SK-N-SH (cell line): ENCODE data around the gene PLTP. TPM values are rescaled to one million over a fixed set of nuclear protein-coding genes. Genes with fewer than 3 reads are reported as not detected.

Source experiments
- CTCF ChIA-PET: fragments of 300-600, 350-600 bp; formaldehyde crosslinking; extraction: SDS; loops from one replicate; lab custom pipeline; 2021; lab: Yijun Ruan, JAX
- POLR2A ChIA-PET: fragments of 350-600 bp; sonication (Branson Sonifier 250); formaldehyde crosslinking; extraction: SDS; loops from one replicate; lab custom pipeline; 2020; ENCODE audit warnings: antibody characterized with exemption, inconsistent platforms; lab: Yijun Ruan, JAX
- DNase-seq: peaks from one replicate; pipeline ENCODE4 v3.0.0; 2012
- H2AFZ ChIP-seq: fragments of 200-600 bp; sonication (generic); 2 replicates; pipeline ENCODE4 v1.8.1; 2016; ENCODE audit warnings: antibody characterized with exemption, mild to moderate bottlenecking, low read depth
- H3F3A ChIP-seq: fragments of 200-600 bp; sonication (generic); replicated peaks from 2 replicates; pipeline ENCODE3; 2016; ENCODE audit warnings: antibody characterized with exemption, mild to moderate bottlenecking; ENCODE audit not compliant: insufficient read depth
- H3K27ac ChIP-seq, 2 experiments: fragments of 200-500 bp in 1 of 2; fragments of 200-600 bp in 1 of 2; sonication (Bioruptor generic) in 1 of 2; sonication (generic), shearing (Covaris generic) in 1 of 2; 2 replicates each; pipeline versions ENCODE4 v1.5.1 to v1.6.1; 2014 to 2016; ENCODE audit warnings: low read depth in 2 of 2, inconsistent platforms in 1 of 2, low read length in 1 of 2, mild to moderate bottlenecking in 1 of 2, mixed read lengths in 1 of 2
- H3K27me3 ChIP-seq: fragments of 200-600 bp; sonication (generic), shearing (Covaris generic); 2 replicates; pipeline ENCODE4 v1.6.1; 2016; ENCODE audit warnings: mixed run types; ENCODE audit not compliant: insufficient read depth
- H3K36me3 ChIP-seq, 2 experiments: fragments of 200-500 bp in 1 of 2; fragments of 200-600 bp in 1 of 2; sonication (Bioruptor generic) in 1 of 2; sonication (generic) in 1 of 2; replicated peaks in 1 of 2; 2 replicates each; pipeline versions ENCODE3 to v1.5.1; 2014 to 2016; ENCODE audit warnings: low read length in 1 of 2, mild to moderate bottlenecking in 1 of 2; ENCODE audit not compliant: insufficient read depth in 2 of 2, control insufficient read depth in 1 of 2
- H3K4me1 ChIP-seq, 2 experiments: fragments of 200-500 bp in 1 of 2; fragments of 200-600 bp in 1 of 2; sonication (Bioruptor generic) in 1 of 2; sonication (generic), shearing (Covaris generic) in 1 of 2; 2 replicates each; pipeline versions ENCODE4 v1.5.1 to v1.6.1; 2014 to 2016; ENCODE audit warnings: low read depth in 1 of 2, low read length in 1 of 2, mixed run types in 1 of 2; ENCODE audit not compliant: insufficient read depth in 2 of 2, control insufficient read depth in 1 of 2
- H3K4me2 ChIP-seq: fragments of 200-600 bp; sonication (generic), shearing (Covaris generic); 2 replicates; pipeline ENCODE4 v1.6.1; 2017; ENCODE audit warnings: mixed run types
- H3K4me3 ChIP-seq, 2 experiments: fragments of 200-500 bp in 1 of 2; fragments of 200-600 bp in 1 of 2; sonication (Bioruptor generic) in 1 of 2; sonication (generic), shearing (Covaris generic) in 1 of 2; 2 replicates each; pipeline versions ENCODE4 v1.5.1 to v1.8.1; 2014 to 2016; ENCODE audit warnings: low read depth in 2 of 2, inconsistent platforms in 1 of 2, low read length in 1 of 2, mild to moderate bottlenecking in 1 of 2, mixed read lengths in 1 of 2, moderate library complexity in 1 of 2
- H3K79me2 ChIP-seq: fragments of 200-600 bp; sonication (generic); 2 replicates; pipeline ENCODE4 v1.8.1; 2017; ENCODE audit warnings: mild to moderate bottlenecking; ENCODE audit not compliant: insufficient read depth
- H3K9ac ChIP-seq: fragments of 200-600 bp; sonication (generic); 2 replicates; pipeline ENCODE4 v1.6.1; 2017; ENCODE audit warnings: mixed run types
- H3K9me2 ChIP-seq: fragments of 200-600 bp; sonication (generic); 2 replicates; pipeline ENCODE4 v1.6.1; 2017; ENCODE audit warnings: mixed run types
- H3K9me3 ChIP-seq: fragments of 200-600 bp; sonication (generic); 2 replicates; pipeline ENCODE4 v1.6.1; 2017; ENCODE audit warnings: mixed run types, mild to moderate bottlenecking, moderate library complexity
- H4K20me1 ChIP-seq: fragments of 200-600 bp; sonication (generic); 2 replicates; pipeline ENCODE4 v1.6.1; 2017; ENCODE audit warnings: mild to moderate bottlenecking, mixed run types; ENCODE audit not compliant: insufficient read depth
- CHD2 ChIP-seq: fragments of 150-350 bp; IDR thresholded peaks from 2 replicates; pipeline ENCODE4 v1.6.1; 2018; ENCODE audit warnings: low read length; ENCODE audit not compliant: partially characterized antibody
- GABPA ChIP-seq: IDR thresholded peaks from 2 replicates; pipeline ENCODE4 v1.4.0; 2012; ENCODE audit warnings: low read depth, mild to moderate bottlenecking
- JUND ChIP-seq: IDR thresholded peaks from 2 replicates; pipeline ENCODE4 v1.4.0; 2012
- MEF2A ChIP-seq: IDR thresholded peaks from 2 replicates; pipeline ENCODE4 v1.4.0; 2012; ENCODE audit warnings: low read depth, borderline replicate concordance
- MXI1 ChIP-seq: IDR thresholded peaks from 2 replicates; pipeline ENCODE4 v1.6.1; 2012; ENCODE audit warnings: mild to moderate bottlenecking, low read depth, low read length, improper control_type of control experiment
- NRF1 ChIP-seq: IDR thresholded peaks from 2 replicates; pipeline ENCODE4 v1.6.1; 2012; ENCODE audit warnings: low read depth, mild to moderate bottlenecking, low read length
- RAD21 ChIP-seq: IDR thresholded peaks from 2 replicates; pipeline ENCODE4 v1.6.1; 2012; ENCODE audit warnings: mild to moderate bottlenecking, low read length
- RXRA ChIP-seq: IDR thresholded peaks from 2 replicates; pipeline ENCODE4 v1.4.0; 2012; ENCODE audit warnings: low read depth, mild to moderate bottlenecking, borderline replicate concordance
- TEAD4 ChIP-seq: IDR thresholded peaks from 2 replicates; pipeline ENCODE4 v1.4.0; 2012; ENCODE audit warnings: mild to moderate bottlenecking, borderline replicate concordance; ENCODE audit not compliant: insufficient read depth
- WGBS: methylation state at CpG from one replicate; pipeline ENCODE4 v1.1.6; 2017; ENCODE audit warnings: low lambda C conversion rate; 5-methylcytosine and 5-hydroxymethylcytosine counted together
- polyA plus RNA-seq, 3 experiments: library from polyadenylated mRNA; depleted of rRNA; stranded (reverse); fragments of >200 nt; gene quantifications; 2 replicates each; pipeline ENCODE4 v1.2.3, GENCODE V29; 2012
- TF ChIP-seq, protein P1 (sequence below): IDR thresholded peaks from 2 replicates; pipeline ENCODE4 v1.6.1; 2012; ENCODE audit warnings: mild to moderate bottlenecking, low read depth, low read length, moderate library complexity
- TF ChIP-seq, protein P2 (sequence below): fragments of 150-350 bp; IDR thresholded peaks from 2 replicates; pipeline ENCODE4 v1.6.1; 2017; ENCODE audit warnings: antibody characterized with exemption, low read length, low read depth, borderline replicate concordance
- TF ChIP-seq, protein P3 (sequence below): IDR thresholded peaks from 2 replicates; pipeline ENCODE4 v1.4.0; 2012; ENCODE audit warnings: low read depth, borderline replicate concordance

PLTP gene
- polyA plus RNA-seq, 1 of the 3 experiments (the other 2 are of a cell fraction): 154 TPM

DNA sequence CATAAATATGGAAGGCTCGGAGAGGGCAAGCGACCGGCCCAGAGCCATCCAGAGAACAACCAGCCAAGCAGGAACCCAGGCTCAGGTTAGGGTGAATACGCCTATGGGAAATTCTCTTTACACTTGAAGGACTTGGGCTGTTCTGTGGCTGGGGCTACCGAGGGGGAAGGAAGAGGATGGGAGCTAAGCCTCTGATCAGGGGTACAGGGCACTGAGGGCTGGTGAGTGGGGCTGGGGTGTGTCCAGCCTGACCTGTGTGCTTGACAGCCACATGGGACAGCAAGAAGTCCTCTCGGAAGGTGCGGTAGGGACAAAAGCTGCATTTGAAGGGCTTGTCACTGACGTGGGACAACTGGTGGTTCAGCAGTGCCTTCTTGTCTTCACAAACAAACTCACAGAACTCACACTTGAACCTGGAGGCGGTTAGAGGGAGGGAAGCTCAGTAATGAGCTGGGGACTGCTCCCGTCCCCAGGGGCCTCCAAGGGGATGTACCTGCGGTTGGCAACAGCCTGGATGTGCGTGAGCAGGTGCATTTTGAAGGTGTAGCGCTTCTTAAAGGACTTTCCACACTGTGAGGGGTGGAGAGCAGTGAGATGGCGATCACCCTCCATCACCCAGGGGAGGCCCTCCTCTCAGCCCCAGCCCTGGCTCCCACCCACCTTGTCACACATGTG lies 48.1 kb upstream of the PLTP start (continued):
- no peak for TF ChIP-seq TEAD4
- no peak for TF ChIP-seq MEF2A

DNA sequence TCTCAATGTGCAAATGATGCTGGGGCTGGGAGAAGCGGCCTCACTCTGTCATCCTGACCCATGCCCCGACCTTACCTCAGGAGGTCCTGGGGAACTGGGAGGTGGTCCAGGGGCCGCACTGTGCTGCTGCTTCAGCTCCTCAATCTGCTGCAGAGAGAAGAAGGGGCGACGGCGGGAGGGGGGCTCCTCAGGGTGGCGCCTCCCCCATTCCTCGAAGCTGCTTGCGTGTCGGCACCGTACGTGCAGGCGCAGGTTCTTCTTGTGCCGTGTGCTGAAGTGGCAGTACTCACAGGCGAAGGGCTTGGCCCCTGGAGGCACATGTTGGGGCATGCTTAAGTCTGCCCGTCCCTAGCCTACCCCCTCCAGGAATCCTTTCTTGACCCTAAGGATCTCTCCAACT lies 47.2 kb upstream of the PLTP start:
- Histone ChIP-seq H3K79me2 (no peaks in the 10 kb centered on the region), H3K4me1 (no peaks in the 10 kb centered on the region), H4K20me1 (no peaks in the 10 kb centered on the region), H3K27ac (no peak overlapping the region), H3K36me3 (peaks cover 23 to 62% of the 10 kb centered on the region in 2 experiments), H3K9me3 (no peaks in the 10 kb centered on the region), H3K4me2 (no peak overlapping the region), H3K9ac (no peak overlapping the region), H3K9me2 (no peaks in the 10 kb centered on the region), H2AFZ (no peak overlapping the region), H3K4me3 (no peak overlapping the region), H3K27me3 (no peaks in the 10 kb centered on the region), H3F3A (no peaks in the 10 kb centered on the region)
- CTCF ChIA-PET: interaction anchor here (1.2 to 6.1 kb wide), 5 partner anchors 10 to 69 kb away, joined by 3 to 51 read pairs (median 9); partner anchors contain the start of genes CTSA and NEURL2
- POLR2A ChIA-PET: interaction anchor here (1.6 kb wide), 1 partner anchor 10 kb away, joined by 5 read pairs; no protein-coding TSS in a partner anchor
- TF ChIP-seq GABPA: no peak
- no peak for TF ChIP-seq RAD21
- TF ChIP-seq TEAD4: no peak
- no peak for TF ChIP-seq CHD2
- no peak for TF ChIP-seq MXI1
- TF ChIP-seq MEF2A: no peak
- TF ChIP-seq, protein P1, sequence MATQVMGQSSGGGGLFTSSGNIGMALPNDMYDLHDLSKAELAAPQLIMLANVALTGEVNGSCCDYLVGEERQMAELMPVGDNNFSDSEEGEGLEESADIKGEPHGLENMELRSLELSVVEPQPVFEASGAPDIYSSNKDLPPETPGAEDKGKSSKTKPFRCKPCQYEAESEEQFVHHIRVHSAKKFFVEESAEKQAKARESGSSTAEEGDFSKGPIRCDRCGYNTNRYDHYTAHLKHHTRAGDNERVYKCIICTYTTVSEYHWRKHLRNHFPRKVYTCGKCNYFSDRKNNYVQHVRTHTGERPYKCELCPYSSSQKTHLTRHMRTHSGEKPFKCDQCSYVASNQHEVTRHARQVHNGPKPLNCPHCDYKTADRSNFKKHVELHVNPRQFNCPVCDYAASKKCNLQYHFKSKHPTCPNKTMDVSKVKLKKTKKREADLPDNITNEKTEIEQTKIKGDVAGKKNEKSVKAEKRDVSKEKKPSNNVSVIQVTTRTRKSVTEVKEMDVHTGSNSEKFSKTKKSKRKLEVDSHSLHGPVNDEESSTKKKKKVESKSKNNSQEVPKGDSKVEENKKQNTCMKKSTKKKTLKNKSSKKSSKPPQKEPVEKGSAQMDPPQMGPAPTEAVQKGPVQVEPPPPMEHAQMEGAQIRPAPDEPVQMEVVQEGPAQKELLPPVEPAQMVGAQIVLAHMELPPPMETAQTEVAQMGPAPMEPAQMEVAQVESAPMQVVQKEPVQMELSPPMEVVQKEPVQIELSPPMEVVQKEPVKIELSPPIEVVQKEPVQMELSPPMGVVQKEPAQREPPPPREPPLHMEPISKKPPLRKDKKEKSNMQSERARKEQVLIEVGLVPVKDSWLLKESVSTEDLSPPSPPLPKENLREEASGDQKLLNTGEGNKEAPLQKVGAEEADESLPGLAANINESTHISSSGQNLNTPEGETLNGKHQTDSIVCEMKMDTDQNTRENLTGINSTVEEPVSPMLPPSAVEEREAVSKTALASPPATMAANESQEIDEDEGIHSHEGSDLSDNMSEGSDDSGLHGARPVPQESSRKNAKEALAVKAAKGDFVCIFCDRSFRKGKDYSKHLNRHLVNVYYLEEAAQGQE: no peak
- no peak for TF ChIP-seq RXRA
- TF ChIP-seq, protein P2, sequence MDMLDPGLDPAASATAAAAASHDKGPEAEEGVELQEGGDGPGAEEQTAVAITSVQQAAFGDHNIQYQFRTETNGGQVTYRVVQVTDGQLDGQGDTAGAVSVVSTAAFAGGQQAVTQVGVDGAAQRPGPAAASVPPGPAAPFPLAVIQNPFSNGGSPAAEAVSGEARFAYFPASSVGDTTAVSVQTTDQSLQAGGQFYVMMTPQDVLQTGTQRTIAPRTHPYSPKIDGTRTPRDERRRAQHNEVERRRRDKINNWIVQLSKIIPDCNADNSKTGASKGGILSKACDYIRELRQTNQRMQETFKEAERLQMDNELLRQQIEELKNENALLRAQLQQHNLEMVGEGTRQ: no peak
- TF ChIP-seq JUND: no peak
- TF ChIP-seq, protein P3, sequence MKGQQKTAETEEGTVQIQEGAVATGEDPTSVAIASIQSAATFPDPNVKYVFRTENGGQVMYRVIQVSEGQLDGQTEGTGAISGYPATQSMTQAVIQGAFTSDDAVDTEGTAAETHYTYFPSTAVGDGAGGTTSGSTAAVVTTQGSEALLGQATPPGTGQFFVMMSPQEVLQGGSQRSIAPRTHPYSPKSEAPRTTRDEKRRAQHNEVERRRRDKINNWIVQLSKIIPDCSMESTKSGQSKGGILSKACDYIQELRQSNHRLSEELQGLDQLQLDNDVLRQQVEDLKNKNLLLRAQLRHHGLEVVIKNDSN: no peak
- no peak for TF ChIP-seq NRF1
- DNase-seq: no peak
- WGBS: 85% methylated on average over 8 of the region's 16 CpGs
